ENCODE data around the gene DCC. TPM values are rescaled to one million over a fixed set of nuclear protein-coding genes. Genes with fewer than 3 reads are reported as not detected.

DCC gene
- total RNA-seq, 1 donor from 2014 or later = 14.7 TPM

DNA sequence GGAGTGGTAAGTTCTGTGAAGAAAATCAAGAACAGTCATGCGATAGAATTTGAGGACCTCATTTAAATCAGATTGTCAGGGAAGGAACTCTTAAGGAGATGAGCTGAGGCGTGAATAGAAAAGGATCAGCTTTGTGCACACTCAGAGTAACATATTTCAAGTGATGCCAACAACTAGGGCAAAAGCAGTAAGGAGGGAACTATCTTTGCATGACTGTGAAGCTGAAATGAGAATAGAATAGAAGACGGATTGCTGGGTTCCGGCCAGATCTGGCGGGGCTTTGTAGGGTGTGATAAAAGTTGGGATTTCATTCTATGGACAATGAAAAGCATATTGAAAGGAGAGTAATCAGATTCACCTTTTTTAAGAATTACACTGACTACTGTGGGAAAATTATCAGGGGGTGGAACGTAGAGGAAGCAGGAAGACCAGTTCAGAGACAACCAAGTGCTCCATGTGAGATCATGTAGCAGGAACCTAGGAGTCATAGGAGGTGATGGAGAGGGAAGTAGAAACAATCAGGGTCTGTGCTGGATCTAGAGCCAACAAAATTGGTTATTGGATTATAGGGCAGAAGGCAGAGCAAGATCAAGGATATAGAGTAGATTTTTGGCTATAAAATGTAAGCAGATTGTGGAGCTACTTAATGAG is 884.3 kb downstream of the DCC start:
- no peak for TF ChIP-seq CTCF (IDR thresholded peaks at IDR 0.05; ENCODE audit: unreplicated experiment)
- no peak overlapping the region for H3K4me3 Mint-ChIP-seq (ENCODE audit: unreplicated experiment)
- H3K4me1 Mint-ChIP-seq (ENCODE audit: unreplicated experiment) = no peaks in the 10 kb centered on the region
- H3K36me3 Mint-ChIP-seq (ENCODE audit: low read depth, unreplicated experiment) = no peaks in the 10 kb centered on the region
- no peak for DNase-seq (ENCODE audit: low spot score)
- no peak overlapping the region for H3K27ac Mint-ChIP-seq (ENCODE audit: unreplicated experiment)
- H3K9me3 Mint-ChIP-seq (ENCODE audit: unreplicated experiment) = no peaks in the 10 kb centered on the region
- no peaks in the 10 kb centered on the region for H3K27me3 Mint-ChIP-seq (ENCODE audit: unreplicated experiment)

DNA sequence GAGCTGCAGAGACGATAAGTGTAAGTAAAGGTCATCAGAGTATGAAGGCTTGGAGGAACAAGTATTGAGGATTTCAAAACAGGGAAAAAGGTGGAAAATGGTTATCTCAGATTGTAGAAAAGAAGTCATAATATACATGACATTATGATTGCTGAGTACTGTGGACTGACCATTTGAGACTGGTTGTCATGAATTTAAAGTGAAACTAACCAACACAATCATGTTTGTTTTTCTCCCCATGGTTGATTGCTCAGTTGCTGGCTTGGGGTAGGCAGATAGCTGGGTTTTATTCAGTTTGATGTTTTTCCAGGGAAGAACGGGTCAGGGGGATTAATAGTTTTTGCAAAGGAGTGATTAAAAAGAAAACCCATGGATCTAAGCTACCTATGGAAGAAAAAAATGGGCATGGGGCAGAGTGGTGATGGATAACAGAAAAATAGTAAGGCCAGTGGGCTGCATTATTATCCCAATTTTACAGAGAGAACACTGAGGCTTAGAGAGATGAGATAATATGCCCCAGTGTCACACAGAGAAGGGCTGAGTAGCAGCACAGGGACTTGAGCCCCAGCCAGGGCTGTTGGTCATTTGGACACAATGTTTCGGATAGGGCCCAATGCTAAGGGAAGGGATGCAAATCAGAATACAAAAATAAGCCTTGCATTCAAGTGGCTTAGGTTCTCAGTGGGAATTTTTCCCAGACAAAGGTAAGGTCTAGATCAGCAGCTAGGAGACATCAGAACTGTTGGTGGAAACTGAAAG is 885.7 kb downstream of the DCC start:
- Mint-ChIP-seq H3K4me3 (ENCODE audit: unreplicated experiment) (no peak overlapping the region), H3K27ac (ENCODE audit: unreplicated experiment) (no peak overlapping the region), H3K4me1 (ENCODE audit: unreplicated experiment) (no peaks in the 10 kb centered on the region), H3K27me3 (ENCODE audit: unreplicated experiment) (no peaks in the 10 kb centered on the region), H3K9me3 (ENCODE audit: unreplicated experiment) (no peaks in the 10 kb centered on the region), H3K36me3 (ENCODE audit: low read depth, unreplicated experiment) (no peaks in the 10 kb centered on the region)
- TF ChIP-seq CTCF (IDR thresholded peaks at IDR 0.05; ENCODE audit: unreplicated experiment) = no peak
- DNase-seq (ENCODE audit: low spot score) = no peak

DNA sequence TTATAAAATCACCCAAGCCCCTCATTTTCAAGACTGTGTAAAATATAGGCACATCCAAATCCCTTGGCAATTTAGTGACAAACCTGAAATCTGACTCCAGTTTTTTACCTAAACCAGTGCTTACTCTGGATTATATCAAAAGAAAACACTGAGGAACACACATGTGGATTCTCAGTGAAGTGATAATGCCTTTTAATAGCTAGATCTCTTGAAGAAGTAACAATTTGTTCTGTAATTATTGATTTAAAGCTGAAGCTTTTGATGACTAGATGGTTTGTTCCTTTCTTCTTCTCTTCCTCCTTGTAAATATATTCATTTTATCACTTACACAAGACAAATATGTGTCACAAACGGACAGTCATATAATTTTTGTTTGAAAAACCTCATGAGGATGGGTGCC is 894.6 kb downstream of the DCC start:
- Mint-ChIP-seq H3K27ac (ENCODE audit: unreplicated experiment) (no peak overlapping the region), H3K4me1 (ENCODE audit: unreplicated experiment) (no peaks in the 10 kb centered on the region), H3K9me3 (ENCODE audit: unreplicated experiment) (no peaks in the 10 kb centered on the region), H3K36me3 (ENCODE audit: low read depth, unreplicated experiment) (no peaks in the 10 kb centered on the region), H3K27me3 (ENCODE audit: unreplicated experiment) (no peaks in the 10 kb centered on the region), H3K4me3 (ENCODE audit: unreplicated experiment) (no peak overlapping the region)
- DNase-seq (ENCODE audit: low spot score) = no peak
- TF ChIP-seq CTCF (IDR thresholded peaks at IDR 0.05; ENCODE audit: unreplicated experiment) = no peak

GRCh38 chr18:53241161-53241560 is 901.2 kb downstream of the DCC start:
- H3K4me3 Mint-ChIP-seq (ENCODE audit: unreplicated experiment) = no peak overlapping the region
- H3K4me1 Mint-ChIP-seq (ENCODE audit: unreplicated experiment) = no peaks in the 10 kb centered on the region
- H3K27ac Mint-ChIP-seq (ENCODE audit: unreplicated experiment) = no peak overlapping the region
- no peak for TF ChIP-seq CTCF (IDR thresholded peaks at IDR 0.05; ENCODE audit: unreplicated experiment)
- no peaks in the 10 kb centered on the region for H3K9me3 Mint-ChIP-seq (ENCODE audit: unreplicated experiment)
- DNase-seq (ENCODE audit: low spot score) = no peak
- H3K27me3 Mint-ChIP-seq (ENCODE audit: unreplicated experiment) = no peaks in the 10 kb centered on the region
- H3K36me3 Mint-ChIP-seq (ENCODE audit: low read depth, unreplicated experiment) = no peaks in the 10 kb centered on the region

DNA sequence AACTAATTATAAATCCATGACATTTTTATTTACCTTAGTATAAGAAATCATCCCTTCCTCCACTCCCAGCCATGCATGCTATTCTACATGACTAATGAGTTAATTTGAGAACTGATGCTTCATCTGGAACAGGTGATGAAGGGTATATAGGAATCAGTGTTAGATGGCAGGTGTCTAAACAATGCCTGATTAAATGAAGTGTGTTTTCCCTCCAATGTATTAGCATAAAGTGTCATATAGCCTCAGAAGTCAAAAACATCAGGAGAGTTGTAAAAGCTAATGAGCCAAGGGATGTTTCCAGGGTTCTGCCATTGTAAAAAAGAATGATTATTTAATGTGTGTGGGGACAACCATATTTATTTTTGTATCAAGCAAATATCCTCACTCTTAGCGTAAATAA is 913.8 kb downstream of the DCC start:
- H3K27ac Mint-ChIP-seq (ENCODE audit: unreplicated experiment) = no peak overlapping the region
- no peaks in the 10 kb centered on the region for H3K36me3 Mint-ChIP-seq (ENCODE audit: low read depth, unreplicated experiment)
- no peak for DNase-seq (ENCODE audit: low spot score)
- H3K4me1 Mint-ChIP-seq (ENCODE audit: unreplicated experiment) = no peaks in the 10 kb centered on the region
- TF ChIP-seq CTCF (IDR thresholded peaks at IDR 0.05; ENCODE audit: unreplicated experiment) = no peak
- H3K27me3 Mint-ChIP-seq (ENCODE audit: unreplicated experiment) = no peaks in the 10 kb centered on the region
- H3K9me3 Mint-ChIP-seq (ENCODE audit: unreplicated experiment) = no peaks in the 10 kb centered on the region
- no peak overlapping the region for H3K4me3 Mint-ChIP-seq (ENCODE audit: unreplicated experiment)

Data from endothelial cell (in vitro differentiated cells).